Measurements from ENCODE around the gene RAPGEF1.
A peak's percentile ranks its signal among the peaks of the same experiment; 100 is the strongest.
"Not testable (repeated sequence)": the region's sequence is repeated elsewhere in the genome, so short reads cannot be mapped to it uniquely, and the experiment has no call there.

RAPGEF1 gene

GRCh38 chr9:131727184-131727759, 12.6 kb downstream of the RAPGEF1 start:
- peak; percentile 87 to 95 for DNase-seq

GRCh38 chr9:131724683-131725082, 15.2 kb downstream of the RAPGEF1 start:
- no peak for DNase-seq

- DNase-seq, result no peak
These were observed 16.2 kb downstream of the RAPGEF1 start for GRCh38 chr9:131723632-131724031.

- DNase-seq, result no peak
These were observed 17.6 kb downstream of the RAPGEF1 start for GRCh38 chr9:131722255-131722654.

- DNase-seq, result no peak
These were observed 18.8 kb downstream of the RAPGEF1 start for GRCh38 chr9:131721076-131721475.

- no peak for DNase-seq
These were observed 19.5 kb downstream of the RAPGEF1 start for GRCh38 chr9:131720330-131720729.

GRCh38 chr9:131719262-131719908, 20.5 kb downstream of the RAPGEF1 start:
- DNase-seq, result peak; percentile 48 to 70

- DNase-seq, result no peak
These were observed 22.0 kb downstream of the RAPGEF1 start for GRCh38 chr9:131717719-131718460.

- DNase-seq, result no peak
These were observed 24.0 kb downstream of the RAPGEF1 start for GRCh38 chr9:131715906-131716305.

GRCh38 chr9:131714821-131715220, 25.1 kb downstream of the RAPGEF1 start:
- DNase-seq, result no peak

- DNase-seq, result peak in 1 of 2 donors; percentile 64
These were observed 25.7 kb downstream of the RAPGEF1 start for GRCh38 chr9:131714161-131714646.

GRCh38 chr9:131713016-131713415, 26.9 kb downstream of the RAPGEF1 start:
- no peak for DNase-seq

GRCh38 chr9:131712151-131712716, 27.6 kb downstream of the RAPGEF1 start:
- DNase-seq, result no peak

GRCh38 chr9:131709771-131710431, 30.0 kb downstream of the RAPGEF1 start:
- DNase-seq, result peak in 1 of 2 donors; percentile 81

- DNase-seq, result not testable (repeated sequence)
These were observed 30.7 kb downstream of the RAPGEF1 start for GRCh38 chr9:131709010-131709770.

GRCh38 chr9:131708226-131709002, 31.5 kb downstream of the RAPGEF1 start:
- peak; percentile 61 to 77 for DNase-seq

GRCh38 chr9:131707733-131708157, 32.1 kb downstream of the RAPGEF1 start:
- peak; percentile 91 to 97 for DNase-seq

GRCh38 chr9:131707050-131707449, 32.8 kb downstream of the RAPGEF1 start:
- no peak for DNase-seq

GRCh38 chr9:131706608-131706970, 33.3 kb downstream of the RAPGEF1 start:
- no peak for DNase-seq

- no peak for DNase-seq
These were observed 34.9 kb downstream of the RAPGEF1 start for GRCh38 chr9:131704988-131705387.
